GM21529 (cell line): ENCODE measurements around the gene CMTM4.
"Not testable (repeated sequence)": the region's sequence is repeated elsewhere in the genome, so short reads cannot be mapped to it uniquely, and the experiment has no call there.

Experiments used
- ATAC-seq: cut with Tn5 transposase; IDR thresholded peaks from one replicate; pipeline ENCODE4 v1.9.1; 2021; ENCODE audit not compliant: unreplicated experiment

CMTM4 gene

DNA sequence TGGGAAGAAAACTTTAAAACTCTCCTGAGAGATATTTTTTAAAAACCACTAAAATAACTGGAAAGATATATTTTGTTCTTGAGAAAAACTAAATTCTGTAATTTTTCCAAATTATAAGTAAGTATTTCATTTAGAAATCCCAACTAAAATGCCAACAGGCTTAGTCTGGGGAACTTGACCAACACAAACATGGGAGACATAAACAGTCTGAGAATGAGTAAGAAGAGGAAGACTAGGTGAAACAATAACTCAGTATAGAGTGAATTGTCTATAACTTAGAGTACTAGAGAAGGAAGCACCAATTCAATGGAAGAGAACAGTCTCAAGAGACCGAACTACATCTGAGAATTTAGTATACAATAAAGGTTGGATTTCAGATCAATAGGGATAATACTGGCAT is 127.4 kb downstream of the CMTM4 start:
- ATAC-seq, result no peak

DNA sequence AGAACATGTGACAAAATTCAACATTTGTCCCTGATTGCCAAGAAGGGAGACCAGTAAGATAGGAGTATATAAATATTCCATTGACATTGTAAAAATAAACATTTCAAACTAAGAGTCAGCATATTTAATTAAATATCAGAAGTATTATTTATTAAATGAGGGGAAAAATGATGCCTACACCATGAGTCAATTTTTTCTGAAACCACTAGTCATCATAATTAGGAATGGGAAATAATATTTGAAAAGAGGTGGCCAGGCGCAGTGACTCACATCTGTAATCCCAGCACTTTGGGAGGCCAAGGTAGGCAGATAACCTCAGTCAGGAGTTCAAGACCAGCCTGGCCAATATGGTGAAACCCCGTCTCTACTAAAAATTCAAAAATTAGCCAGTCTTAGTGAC is 128.2 kb downstream of the CMTM4 start:
- ATAC-seq, result no peak

DNA sequence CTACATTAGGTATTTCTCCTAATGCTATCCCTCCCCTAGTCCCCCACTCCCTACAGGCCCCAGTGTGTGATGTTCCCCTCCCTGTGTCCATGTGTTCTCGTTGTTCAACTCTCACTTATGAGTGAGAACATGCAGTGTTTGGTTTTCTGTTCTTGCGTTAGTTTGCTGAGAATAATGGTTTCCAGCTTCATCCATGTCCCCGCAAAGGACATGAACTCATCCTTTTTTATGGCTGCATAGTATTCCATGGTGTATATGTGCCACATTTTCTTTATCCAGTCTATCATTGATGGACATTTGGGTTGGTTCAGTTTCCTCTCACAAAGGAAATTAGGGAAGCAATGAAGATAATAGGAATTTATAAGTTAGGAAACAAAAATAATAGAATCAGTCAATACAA is 129.3 kb downstream of the CMTM4 start:
- ATAC-seq, result not testable (repeated sequence)

DNA sequence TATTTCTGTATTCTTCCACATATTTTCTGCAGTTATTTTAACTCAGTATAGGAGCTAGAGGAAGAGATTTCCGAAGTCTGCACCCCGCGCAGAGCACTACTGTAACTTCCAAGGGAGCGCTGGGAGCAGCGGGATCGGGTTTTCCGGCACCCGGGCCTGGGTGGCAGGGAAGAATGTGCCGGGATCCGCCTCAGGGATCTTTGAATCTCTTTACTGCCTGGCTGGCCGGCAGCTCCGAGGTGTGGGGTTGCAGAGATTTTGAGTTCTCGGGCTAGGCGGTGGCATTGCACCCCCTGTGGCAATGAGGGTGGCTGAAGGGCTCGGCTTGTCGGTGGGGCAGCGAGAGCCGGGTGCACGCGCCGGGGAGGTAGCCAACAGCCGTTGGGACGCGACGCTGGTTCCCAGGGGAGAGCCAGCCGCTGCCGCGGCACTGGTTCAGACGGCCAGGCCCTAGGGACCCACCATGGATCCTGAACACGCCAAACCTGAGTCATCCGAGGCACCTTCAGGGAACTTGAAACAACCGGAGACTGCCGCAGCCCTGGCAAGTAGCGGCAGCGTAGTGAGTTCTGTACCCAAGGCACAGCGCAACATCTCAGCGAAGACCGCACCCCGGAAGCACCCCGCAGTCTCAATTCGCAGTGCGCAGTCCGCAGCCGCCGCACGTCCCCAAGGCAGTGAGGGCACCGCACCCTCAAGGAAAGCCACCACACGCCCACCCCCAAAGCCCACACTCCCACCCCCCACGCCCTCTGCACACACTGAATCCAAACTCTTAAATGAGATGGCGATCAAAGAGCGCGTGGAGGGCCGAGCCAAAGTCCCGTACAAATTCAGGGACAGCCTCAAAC is 130.3 kb downstream of the CMTM4 start, which contains the start of gene CMTM1:
Gene CMTM1, plus strand, starts transcription at position 389 of the 851 bp plus-strand sequence. Its CDS starts 75 bp downstream, at position 464.
- no peak for ATAC-seq
